ENCODE results near the gene AKAP10.
"Not testable (repeated sequence)": the region's sequence is repeated elsewhere in the genome, so short reads cannot be mapped to it uniquely, and the experiment has no call there.

AKAP10 gene

GRCh38 chr17:19867079-19867328 is 110.6 kb downstream of the AKAP10 start:
- Histone ChIP-seq H2AFZ (ENCODE audit: low read length) (no peak overlapping the region), H3K27me3 (ENCODE audit: insufficient read depth, low read length) (no peaks in the 10 kb centered on the region), H3K27ac (ENCODE audit: low read depth, low read length, poor library complexity, severe bottlenecking) (no peak overlapping the region), H3F3A (ENCODE audit: insufficient read depth, low read length) (no peaks in the 10 kb centered on the region), H3K4me2 (ENCODE audit: low read length) (no peak overlapping the region), H4K20me1 (ENCODE audit: insufficient read depth, low read length) (no peaks in the 10 kb centered on the region), H3K4me1 (ENCODE audit: insufficient read depth, low read length, severe bottlenecking) (no peaks in the 10 kb centered on the region), H3K36me3 (ENCODE audit: insufficient read depth, low read length) (no peaks in the 10 kb centered on the region), H3K79me2 (ENCODE audit: insufficient read depth, low read length) (no peaks in the 10 kb centered on the region), H3K4me3 (ENCODE audit: low read depth, low read length, poor library complexity, severe bottlenecking) (no peak overlapping the region), H3K9me3 (ENCODE audit: low read length) (no peaks in the 10 kb centered on the region), H3K9me2 (ENCODE audit: low read depth, low read length) (no peaks in the 10 kb centered on the region), H3K9ac (ENCODE audit: low read length) (no peak overlapping the region)
- TF ChIP-seq CTCF (IDR thresholded peaks at IDR 0.05; ENCODE audit: low read length) (no peak), EZH2 (IDR thresholded peaks at IDR 0.05; ENCODE audit: borderline replicate concordance, low read length) (no peak)

- H4K20me1 ChIP-seq (ENCODE audit: insufficient read depth, low read length) = no peaks in the 10 kb centered on the region
- no peaks in the 10 kb centered on the region for H3K4me1 ChIP-seq (ENCODE audit: insufficient read depth, low read length, severe bottlenecking)
- no peaks in the 10 kb centered on the region for H3F3A ChIP-seq (ENCODE audit: insufficient read depth, low read length)
- H3K4me3 ChIP-seq (ENCODE audit: low read depth, low read length, poor library complexity, severe bottlenecking) = no peak overlapping the region
- no peak overlapping the region for H3K27ac ChIP-seq (ENCODE audit: low read depth, low read length, poor library complexity, severe bottlenecking)
- no peaks in the 10 kb centered on the region for H3K27me3 ChIP-seq (ENCODE audit: insufficient read depth, low read length)
- no peaks in the 10 kb centered on the region for H3K36me3 ChIP-seq (ENCODE audit: insufficient read depth, low read length)
- TF ChIP-seq CTCF (IDR thresholded peaks at IDR 0.05; ENCODE audit: low read length) (no peak), EZH2 (IDR thresholded peaks at IDR 0.05; ENCODE audit: borderline replicate concordance, low read length) (no peak)
- no peaks in the 10 kb centered on the region for H3K9me3 ChIP-seq (ENCODE audit: low read length)
- no peak overlapping the region for H3K4me2 ChIP-seq (ENCODE audit: low read length)
- no peak overlapping the region for H2AFZ ChIP-seq (ENCODE audit: low read length)
- no peak overlapping the region for H3K9ac ChIP-seq (ENCODE audit: low read length)
- H3K79me2 ChIP-seq (ENCODE audit: insufficient read depth, low read length) = no peaks in the 10 kb centered on the region
- no peaks in the 10 kb centered on the region for H3K9me2 ChIP-seq (ENCODE audit: low read depth, low read length)
Measured at GRCh38 chr17:19865021-19865420, 112.6 kb downstream of the AKAP10 start.

- H3K36me3 ChIP-seq (ENCODE audit: insufficient read depth, low read length); H3K9me3 ChIP-seq (ENCODE audit: low read length); H3K9ac ChIP-seq (ENCODE audit: low read length); H3K79me2 ChIP-seq (ENCODE audit: insufficient read depth, low read length); H3K27me3 ChIP-seq (ENCODE audit: insufficient read depth, low read length); H3K4me1 ChIP-seq (ENCODE audit: insufficient read depth, low read length, severe bottlenecking); H3K27ac ChIP-seq (ENCODE audit: low read depth, low read length, poor library complexity, severe bottlenecking); H4K20me1 ChIP-seq (ENCODE audit: insufficient read depth, low read length); H3K9me2 ChIP-seq (ENCODE audit: low read depth, low read length); H3K4me2 ChIP-seq (ENCODE audit: low read length); H2AFZ ChIP-seq (ENCODE audit: low read length); H3F3A ChIP-seq (ENCODE audit: insufficient read depth, low read length); H3K4me3 ChIP-seq (ENCODE audit: low read depth, low read length, poor library complexity, severe bottlenecking): not testable (repeated sequence)
Measured at GRCh38 chr17:19860647-19861177, 116.9 kb downstream of the AKAP10 start.

GRCh38 chr17:19857640-19858039 is 120.0 kb downstream of the AKAP10 start:
- no peaks in the 10 kb centered on the region for H3K36me3 ChIP-seq (ENCODE audit: insufficient read depth, low read length)
- no peak for TF ChIP-seq CTCF (IDR thresholded peaks at IDR 0.05; ENCODE audit: low read length)
- no peak for TF ChIP-seq EZH2 (IDR thresholded peaks at IDR 0.05; ENCODE audit: borderline replicate concordance, low read length)

More at GRCh38 chr17:19857640-19858039, 120.0 kb downstream of the AKAP10 start:
- no peaks in the 10 kb centered on the region for H3K79me2 ChIP-seq (ENCODE audit: insufficient read depth, low read length)
- no peaks in the 10 kb centered on the region for H3F3A ChIP-seq (ENCODE audit: insufficient read depth, low read length)
- no peak overlapping the region for H3K4me3 ChIP-seq (ENCODE audit: low read depth, low read length, poor library complexity, severe bottlenecking)
- H3K27me3 ChIP-seq (ENCODE audit: insufficient read depth, low read length) = no peaks in the 10 kb centered on the region
- no peaks in the 10 kb centered on the region for H3K9me3 ChIP-seq (ENCODE audit: low read length)
- H3K9ac ChIP-seq (ENCODE audit: low read length) = no peak overlapping the region
- H3K9me2 ChIP-seq (ENCODE audit: low read depth, low read length) = no peaks in the 10 kb centered on the region
- H4K20me1 ChIP-seq (ENCODE audit: insufficient read depth, low read length) = no peaks in the 10 kb centered on the region
- no peak overlapping the region for H3K27ac ChIP-seq (ENCODE audit: low read depth, low read length, poor library complexity, severe bottlenecking)
- no peak overlapping the region for H2AFZ ChIP-seq (ENCODE audit: low read length)
- H3K4me1 ChIP-seq (ENCODE audit: insufficient read depth, low read length, severe bottlenecking) = no peaks in the 10 kb centered on the region
- H3K4me2 ChIP-seq (ENCODE audit: low read length) = no peak overlapping the region

Measured in OCI-LY1 (cell line).